ENCODE data around the gene ERBB4.
"Not testable (repeated sequence)": the region's sequence is repeated elsewhere in the genome, so short reads cannot be mapped to it uniquely, and the experiment has no call there.

ERBB4 gene

GRCh38 chr2:211534632-211535031 is 1004.0 kb downstream of the ERBB4 start:
- no peak for DNase-seq
- Mint-ChIP-seq H3K9me3 (peaks cover 5 to 17% of the 10 kb centered on the region in 2 donors), H3K4me3 (no peak overlapping the region), H3K4me1 (ENCODE audit: low read depth in 2 of 2) (no peaks in the 10 kb centered on the region), H3K27me3 (no peaks in the 10 kb centered on the region), H3K36me3 (ENCODE audit: insufficient read depth) (no peaks in the 10 kb centered on the region), H3K27ac (no peak overlapping the region)
- no peak for ATAC-seq (replicated peaks)

GRCh38 chr2:211524248-211524647 is 1014.4 kb downstream of the ERBB4 start:
- H3K9me3 Mint-ChIP-seq; H3K4me3 Mint-ChIP-seq; H3K36me3 Mint-ChIP-seq (ENCODE audit: insufficient read depth); H3K27me3 Mint-ChIP-seq; DNase-seq; H3K27ac Mint-ChIP-seq; ATAC-seq (replicated peaks); H3K4me1 Mint-ChIP-seq (ENCODE audit: low read depth in 2 of 2): not testable (repeated sequence)

- peaks cover 6 to 7% of the 10 kb centered on the region in 2 donors for H3K9me3 Mint-ChIP-seq
- H3K4me3 Mint-ChIP-seq: no peak overlapping the region
- H3K27ac Mint-ChIP-seq: no peak overlapping the region
- H3K4me1 Mint-ChIP-seq (ENCODE audit: low read depth in 2 of 2): no peaks in the 10 kb centered on the region
- DNase-seq: no peak
- H3K27me3 Mint-ChIP-seq: no peaks in the 10 kb centered on the region
- no peaks in the 10 kb centered on the region for H3K36me3 Mint-ChIP-seq (ENCODE audit: insufficient read depth)
- ATAC-seq (replicated peaks): no peak
These were observed 1022.1 kb downstream of the ERBB4 start for GRCh38 chr2:211516537-211516936.

- Mint-ChIP-seq H3K36me3 (ENCODE audit: insufficient read depth) (no peaks in the 10 kb centered on the region), H3K27ac (no peak overlapping the region), H3K4me3 (no peak overlapping the region), H3K9me3 (peaks cover 6 to 7% of the 10 kb centered on the region in 2 donors), H3K4me1 (ENCODE audit: low read depth in 2 of 2) (no peaks in the 10 kb centered on the region), H3K27me3 (no peaks in the 10 kb centered on the region)
- DNase-seq (no peak), ATAC-seq (replicated peaks) (no peak)
These were observed 1024.6 kb downstream of the ERBB4 start for GRCh38 chr2:211514049-211514448.

GRCh38 chr2:211513446-211513845 is 1025.2 kb downstream of the ERBB4 start:
- Mint-ChIP-seq H3K36me3 (ENCODE audit: insufficient read depth) (no peaks in the 10 kb centered on the region), H3K27me3 (no peaks in the 10 kb centered on the region), H3K4me3 (no peak overlapping the region), H3K9me3 (peaks cover 7 to 8% of the 10 kb centered on the region in 2 donors), H3K27ac (no peak overlapping the region), H3K4me1 (ENCODE audit: low read depth in 2 of 2) (no peaks in the 10 kb centered on the region)
- ATAC-seq (replicated peaks): no peak
- DNase-seq: no peak

DNA sequence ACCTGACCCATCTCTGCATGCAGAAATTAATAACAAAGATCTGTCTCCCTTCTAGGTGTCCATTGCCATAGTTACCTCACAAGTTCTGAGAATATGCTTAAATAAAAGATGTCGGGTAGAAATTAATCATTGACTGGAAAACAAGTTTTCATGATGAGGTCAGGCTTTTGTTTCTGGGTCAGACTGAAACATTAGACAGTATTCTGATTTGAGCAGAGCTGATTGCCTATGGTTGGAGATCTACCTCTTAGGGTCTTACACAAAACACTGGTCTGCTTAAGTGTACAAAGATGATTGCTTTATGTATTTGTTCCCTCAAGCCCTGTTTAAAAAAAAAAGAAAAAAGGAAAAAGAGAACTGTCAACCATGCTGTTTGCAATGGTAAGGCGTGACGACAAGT is 1025.8 kb downstream of the ERBB4 start:
- no peak overlapping the region for H3K4me3 Mint-ChIP-seq
- H3K4me1 Mint-ChIP-seq (ENCODE audit: low read depth in 2 of 2): no peaks in the 10 kb centered on the region
- H3K9me3 Mint-ChIP-seq: peaks cover 7 to 8% of the 10 kb centered on the region in 2 donors
- H3K27ac Mint-ChIP-seq: no peak overlapping the region
- no peaks in the 10 kb centered on the region for H3K27me3 Mint-ChIP-seq
- ATAC-seq (replicated peaks): no peak
- H3K36me3 Mint-ChIP-seq (ENCODE audit: insufficient read depth): no peaks in the 10 kb centered on the region
- no peak for DNase-seq

- H3K27ac Mint-ChIP-seq: no peak overlapping the region
- H3K4me1 Mint-ChIP-seq (ENCODE audit: low read depth in 2 of 2): no peaks in the 10 kb centered on the region
- H3K36me3 Mint-ChIP-seq (ENCODE audit: insufficient read depth): no peaks in the 10 kb centered on the region
- DNase-seq (no peak), ATAC-seq (replicated peaks) (no peak)
- no peak overlapping the region for H3K4me3 Mint-ChIP-seq
- no peaks in the 10 kb centered on the region for H3K27me3 Mint-ChIP-seq
- peaks cover 12 to 18% of the 10 kb centered on the region in 2 donors for H3K9me3 Mint-ChIP-seq
These were observed 1034.7 kb downstream of the ERBB4 start for GRCh38 chr2:211503856-211504255.

DNA sequence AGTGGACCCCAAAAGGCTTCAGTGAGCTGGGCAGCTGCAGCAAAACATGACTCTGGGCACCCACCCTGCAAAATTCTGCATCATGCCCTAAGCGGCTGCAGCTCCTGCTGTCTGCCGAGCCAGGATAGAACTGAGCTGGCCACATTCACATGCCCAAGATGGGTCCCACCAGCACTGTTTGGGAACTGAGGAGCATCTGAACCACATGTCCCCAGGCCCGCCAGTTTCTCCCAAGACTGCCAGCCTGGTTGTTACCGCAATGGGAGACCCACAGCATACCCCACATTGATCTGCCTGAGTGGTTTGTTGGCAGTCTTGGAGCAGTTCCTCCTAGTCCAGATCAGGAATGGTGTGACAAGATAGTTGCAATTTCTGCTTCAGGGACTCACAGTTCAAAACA is 1035.4 kb downstream of the ERBB4 start:
- Mint-ChIP-seq H3K27me3 (no peaks in the 10 kb centered on the region), H3K9me3 (peaks cover 12 to 18% of the 10 kb centered on the region in 2 donors), H3K4me1 (ENCODE audit: low read depth in 2 of 2) (no peaks in the 10 kb centered on the region), H3K27ac (no peak overlapping the region), H3K4me3 (no peak overlapping the region), H3K36me3 (ENCODE audit: insufficient read depth) (no peaks in the 10 kb centered on the region)
- ATAC-seq (replicated peaks) (no peak), DNase-seq (no peak)

- H3K27me3 Mint-ChIP-seq: no peaks in the 10 kb centered on the region
- H3K9me3 Mint-ChIP-seq: peaks cover under 1 to 13% of the 10 kb centered on the region in 2 donors
- no peak for ATAC-seq (replicated peaks)
- no peaks in the 10 kb centered on the region for H3K36me3 Mint-ChIP-seq (ENCODE audit: insufficient read depth)
- H3K27ac Mint-ChIP-seq: no peak overlapping the region
- H3K4me3 Mint-ChIP-seq: no peak overlapping the region
- H3K4me1 Mint-ChIP-seq (ENCODE audit: low read depth in 2 of 2): no peaks in the 10 kb centered on the region
- no peak for DNase-seq
These were observed 1039.9 kb downstream of the ERBB4 start for GRCh38 chr2:211498551-211499205.

GRCh38 chr2:211495339-211495738 is 1043.3 kb downstream of the ERBB4 start:
- H3K9me3 Mint-ChIP-seq: peaks cover 0 to 7% of the 10 kb centered on the region in 2 donors
- H3K36me3 Mint-ChIP-seq (ENCODE audit: insufficient read depth): no peaks in the 10 kb centered on the region
- no peak overlapping the region for H3K4me3 Mint-ChIP-seq
- no peaks in the 10 kb centered on the region for H3K27me3 Mint-ChIP-seq
- H3K4me1 Mint-ChIP-seq (ENCODE audit: low read depth in 2 of 2): no peaks in the 10 kb centered on the region
- DNase-seq: no peak
- H3K27ac Mint-ChIP-seq: no peak overlapping the region
- ATAC-seq (replicated peaks): no peak

DNA sequence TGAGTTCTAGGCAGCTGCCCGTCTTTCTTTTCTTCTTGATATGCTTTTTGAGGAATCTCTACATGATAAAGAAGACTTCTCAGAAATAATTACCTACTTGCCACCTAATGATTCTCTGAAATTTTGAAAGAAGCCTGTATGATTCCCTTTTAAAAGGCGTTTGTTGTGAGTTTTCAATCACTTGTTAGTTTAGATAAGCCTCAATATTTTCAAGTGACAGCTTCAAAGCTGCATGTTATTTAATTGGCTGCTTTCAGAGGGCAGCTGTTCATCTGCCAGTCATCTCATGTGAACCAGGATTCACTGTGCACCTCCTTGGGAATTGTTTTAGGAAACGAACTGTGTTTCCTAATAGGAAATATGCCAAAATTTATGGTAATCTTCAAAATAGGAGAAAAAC is 1044.1 kb downstream of the ERBB4 start:
- Mint-ChIP-seq H3K9me3 (peaks cover 0 to 7% of the 10 kb centered on the region in 2 donors), H3K4me3 (no peak overlapping the region), H3K36me3 (ENCODE audit: insufficient read depth) (no peaks in the 10 kb centered on the region), H3K27me3 (no peaks in the 10 kb centered on the region), H3K4me1 (ENCODE audit: low read depth in 2 of 2) (no peaks in the 10 kb centered on the region), H3K27ac (no peak overlapping the region)
- ATAC-seq (replicated peaks) (no peak), DNase-seq (no peak)

DNA sequence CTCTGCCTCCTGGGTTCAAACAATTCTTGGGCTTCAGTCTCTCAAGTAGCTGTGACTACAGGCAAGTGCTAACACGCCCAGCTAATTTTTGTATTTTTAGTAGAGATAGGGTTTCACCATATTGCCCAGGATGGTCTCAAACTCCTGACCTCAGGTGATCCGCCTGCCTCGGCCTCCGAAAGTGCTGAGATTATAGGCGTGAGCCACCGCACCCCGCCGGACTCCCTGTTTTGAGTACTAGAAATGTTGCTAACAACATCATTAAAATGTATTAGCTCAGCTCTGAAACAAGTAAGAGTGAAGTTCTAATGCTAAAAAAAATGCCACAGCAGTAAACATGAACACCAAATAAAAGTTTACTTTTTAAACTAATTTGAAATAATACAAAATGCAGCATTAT is 1044.5 kb downstream of the ERBB4 start:
- no peak for ATAC-seq (replicated peaks)
- H3K4me3 Mint-ChIP-seq: no peak overlapping the region
- peaks cover 0 to 7% of the 10 kb centered on the region in 2 donors for H3K9me3 Mint-ChIP-seq
- no peaks in the 10 kb centered on the region for H3K4me1 Mint-ChIP-seq (ENCODE audit: low read depth in 2 of 2)
- no peak overlapping the region for H3K27ac Mint-ChIP-seq
- H3K36me3 Mint-ChIP-seq (ENCODE audit: insufficient read depth): no peaks in the 10 kb centered on the region
- no peaks in the 10 kb centered on the region for H3K27me3 Mint-ChIP-seq
- no peak for DNase-seq

- no peaks in the 10 kb centered on the region for H3K4me1 Mint-ChIP-seq (ENCODE audit: low read depth in 2 of 2)
- H3K27me3 Mint-ChIP-seq: no peaks in the 10 kb centered on the region
- ATAC-seq (replicated peaks): no peak
- no peaks in the 10 kb centered on the region for H3K9me3 Mint-ChIP-seq
- no peak overlapping the region for H3K4me3 Mint-ChIP-seq
- H3K36me3 Mint-ChIP-seq (ENCODE audit: insufficient read depth): no peaks in the 10 kb centered on the region
- H3K27ac Mint-ChIP-seq: no peak overlapping the region
- no peak for DNase-seq
These were observed 1050.9 kb downstream of the ERBB4 start for GRCh38 chr2:211487733-211488132.

- H3K9me3 Mint-ChIP-seq: peaks cover 12 to 16% of the 10 kb centered on the region in 2 donors
- DNase-seq (no peak), ATAC-seq (replicated peaks) (no peak)
- no peaks in the 10 kb centered on the region for H3K36me3 Mint-ChIP-seq (ENCODE audit: insufficient read depth)
- no peak overlapping the region for H3K4me3 Mint-ChIP-seq
- H3K27ac Mint-ChIP-seq: no peak overlapping the region
- no peaks in the 10 kb centered on the region for H3K4me1 Mint-ChIP-seq (ENCODE audit: low read depth in 2 of 2)
- no peaks in the 10 kb centered on the region for H3K27me3 Mint-ChIP-seq
These were observed 1059.0 kb downstream of the ERBB4 start for GRCh38 chr2:211479536-211480150.
